HG03521 (cell line): Measurements from ENCODE around the gene EMILIN1.
A peak's percentile ranks its signal among the peaks of the same experiment; 100 is the strongest.

Experiments
- ATAC-seq: cut with Tn5 transposase; IDR thresholded peaks from one replicate; pipeline ENCODE4 v1.9.1; 2021; ENCODE audit warnings: mild to moderate bottlenecking, moderate library complexity; ENCODE audit not compliant: unreplicated experiment

Gene EMILIN1

GRCh38 chr2:27079233-27080139 lies 1.1 kb downstream of the EMILIN1 start:
- no peak for ATAC-seq

GRCh38 chr2:27080140-27080469 lies 1.7 kb downstream of the EMILIN1 start:
- ATAC-seq: no peak

GRCh38 chr2:27080603-27080936 lies 2.2 kb downstream of the EMILIN1 start:
- ATAC-seq: no peak

- ATAC-seq: no peak
Observed at GRCh38 chr2:27081984-27082772, 3.8 kb downstream of the EMILIN1 start.

GRCh38 chr2:27082773-27083409 lies 4.5 kb downstream of the EMILIN1 start:
- no peak for ATAC-seq

- ATAC-seq: no peak
Observed at GRCh38 chr2:27083410-27084296, 5.2 kb downstream of the EMILIN1 start.

GRCh38 chr2:27084297-27085061 lies 6.1 kb downstream of the EMILIN1 start:
- ATAC-seq: no peak

GRCh38 chr2:27085062-27085672 lies 6.8 kb downstream of the EMILIN1 start:
- ATAC-seq: no peak

- ATAC-seq: peak; percentile 1
Observed at GRCh38 chr2:27085673-27086089, 7.3 kb downstream of the EMILIN1 start.

- ATAC-seq: peak; percentile 78
Observed at GRCh38 chr2:27086090-27086723, 7.8 kb downstream of the EMILIN1 start.

GRCh38 chr2:27086724-27087593 lies 8.5 kb downstream of the EMILIN1 start, which contains the start of gene KHK:
KHK (plus strand) TSS chr2:27086772; CDS start chr2:27087260, 488 bp downstream.
- no peak for ATAC-seq

- ATAC-seq: no peak
Observed at GRCh38 chr2:27087823-27088410, 9.5 kb downstream of the EMILIN1 start.

GRCh38 chr2:27088634-27089033 lies 10.2 kb downstream of the EMILIN1 start:
- ATAC-seq: no peak

GRCh38 chr2:27089111-27089954 lies 10.9 kb downstream of the EMILIN1 start:
- no peak for ATAC-seq

GRCh38 chr2:27091746-27092695 lies 13.6 kb downstream of the EMILIN1 start:
- no peak for ATAC-seq
